LNCaP clone FGC (cell line): ENCODE results near the gene TIAM1.

ENCODE experiments used
- DNase-seq: peaks from one replicate; pipeline ENCODE4 v3.0.0-alpha.2; 2011; ENCODE audit warnings: low read depth
- H3K4me3 ChIP-seq: 2 replicates; pipeline ENCODE4 v1.5.1; 2011; ENCODE audit warnings: mild to moderate bottlenecking, low read depth, low read length, control low read depth
- TF ChIP-seq, protein P1 (sequence below): IDR thresholded peaks from 2 replicates; pipeline ENCODE4 v1.5.1; 2012; ENCODE audit warnings: mild to moderate bottlenecking; ENCODE audit not compliant: control insufficient read depth, insufficient read depth; ENCODE audit errors: extremely low read depth

The TIAM1 gene

DNA sequence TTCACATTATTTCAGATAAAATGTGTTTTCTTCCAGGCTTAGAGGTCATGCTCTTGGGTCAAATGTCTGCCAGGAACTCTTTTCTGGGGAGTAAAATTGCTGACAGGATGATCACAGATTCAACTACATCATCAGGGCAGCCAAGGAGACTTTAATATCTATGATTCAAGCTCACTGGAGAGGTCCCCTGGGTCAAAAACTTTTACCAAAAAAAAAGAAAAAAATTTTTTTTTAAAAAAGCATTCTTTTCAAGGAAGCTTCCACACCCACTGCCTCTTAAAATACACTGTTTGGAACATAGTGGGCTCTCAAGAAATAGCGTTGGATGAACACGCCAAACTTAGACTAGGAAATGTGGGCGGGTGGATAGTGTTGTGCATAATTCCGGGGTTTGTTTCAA is 81.3 kb downstream of the TIAM1 start:
- TF ChIP-seq, protein P1, sequence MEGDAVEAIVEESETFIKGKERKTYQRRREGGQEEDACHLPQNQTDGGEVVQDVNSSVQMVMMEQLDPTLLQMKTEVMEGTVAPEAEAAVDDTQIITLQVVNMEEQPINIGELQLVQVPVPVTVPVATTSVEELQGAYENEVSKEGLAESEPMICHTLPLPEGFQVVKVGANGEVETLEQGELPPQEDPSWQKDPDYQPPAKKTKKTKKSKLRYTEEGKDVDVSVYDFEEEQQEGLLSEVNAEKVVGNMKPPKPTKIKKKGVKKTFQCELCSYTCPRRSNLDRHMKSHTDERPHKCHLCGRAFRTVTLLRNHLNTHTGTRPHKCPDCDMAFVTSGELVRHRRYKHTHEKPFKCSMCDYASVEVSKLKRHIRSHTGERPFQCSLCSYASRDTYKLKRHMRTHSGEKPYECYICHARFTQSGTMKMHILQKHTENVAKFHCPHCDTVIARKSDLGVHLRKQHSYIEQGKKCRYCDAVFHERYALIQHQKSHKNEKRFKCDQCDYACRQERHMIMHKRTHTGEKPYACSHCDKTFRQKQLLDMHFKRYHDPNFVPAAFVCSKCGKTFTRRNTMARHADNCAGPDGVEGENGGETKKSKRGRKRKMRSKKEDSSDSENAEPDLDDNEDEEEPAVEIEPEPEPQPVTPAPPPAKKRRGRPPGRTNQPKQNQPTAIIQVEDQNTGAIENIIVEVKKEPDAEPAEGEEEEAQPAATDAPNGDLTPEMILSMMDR, result no peak
- no peak for DNase-seq
- H3K4me3 ChIP-seq, result no peak overlapping the region

DNA sequence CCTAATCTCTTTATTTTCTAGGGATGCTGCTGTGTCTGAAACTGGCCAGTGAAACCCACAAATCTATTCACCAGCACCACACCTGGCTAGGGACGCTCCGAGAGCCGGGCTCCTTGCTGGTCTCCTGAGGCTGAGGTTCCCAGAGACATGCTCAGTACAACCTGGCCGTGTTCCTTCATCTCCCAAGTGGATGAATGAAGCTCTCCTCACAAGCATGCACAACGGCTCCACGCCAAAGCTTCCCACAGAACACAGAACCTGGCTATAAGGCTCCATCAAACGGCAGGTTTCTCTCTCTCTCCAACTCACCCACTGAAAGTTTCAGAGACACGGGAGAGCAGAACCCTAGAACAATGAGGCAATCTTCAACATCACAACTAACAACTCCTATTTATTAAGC is 82.3 kb downstream of the TIAM1 start:
- DNase-seq, result no peak
- H3K4me3 ChIP-seq, result no peak overlapping the region
- TF ChIP-seq, protein P1, result no peak

DNA sequence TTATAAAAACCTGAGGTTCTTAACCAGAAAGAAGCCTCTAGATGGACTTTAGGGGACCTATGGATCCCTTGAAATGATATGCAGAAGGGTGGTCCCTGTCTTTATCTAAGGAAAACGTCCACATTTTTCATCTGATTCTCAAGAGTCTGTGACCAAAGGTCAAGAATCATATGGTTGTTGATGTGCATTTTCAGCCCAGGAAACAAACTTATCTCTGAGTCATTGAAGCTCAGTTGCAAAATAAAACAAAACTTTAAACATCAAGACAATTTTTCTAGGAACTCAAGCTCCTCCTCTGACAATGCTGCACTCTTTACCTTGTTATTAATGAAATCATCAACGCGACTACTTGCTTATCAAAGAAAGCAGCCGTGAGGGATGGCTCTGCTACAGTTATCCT is 83.3 kb downstream of the TIAM1 start:
- H3K4me3 ChIP-seq, result no peak overlapping the region
- DNase-seq, result no peak
- TF ChIP-seq, protein P1, result no peak

DNA sequence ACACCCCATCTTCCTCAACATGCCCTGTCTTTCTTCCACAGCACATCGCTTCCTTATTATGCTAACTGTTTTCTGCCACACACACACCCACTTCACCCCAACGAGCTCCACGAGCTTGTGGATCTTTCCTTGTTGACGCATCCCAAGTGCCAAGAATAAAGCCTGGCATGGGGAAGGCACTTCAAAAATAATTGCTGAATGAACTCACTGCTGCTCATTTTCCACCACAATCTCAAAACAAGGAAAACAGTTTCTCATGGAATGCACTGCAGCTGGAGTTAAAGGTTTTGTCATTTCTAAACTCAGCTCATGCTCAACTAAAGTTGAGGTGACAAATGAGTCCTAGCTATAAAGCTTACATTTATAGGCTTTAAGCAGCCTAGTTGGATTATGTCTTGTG is 86.0 kb downstream of the TIAM1 start:
- TF ChIP-seq, protein P1, result no peak
- no peak for DNase-seq

DNA sequence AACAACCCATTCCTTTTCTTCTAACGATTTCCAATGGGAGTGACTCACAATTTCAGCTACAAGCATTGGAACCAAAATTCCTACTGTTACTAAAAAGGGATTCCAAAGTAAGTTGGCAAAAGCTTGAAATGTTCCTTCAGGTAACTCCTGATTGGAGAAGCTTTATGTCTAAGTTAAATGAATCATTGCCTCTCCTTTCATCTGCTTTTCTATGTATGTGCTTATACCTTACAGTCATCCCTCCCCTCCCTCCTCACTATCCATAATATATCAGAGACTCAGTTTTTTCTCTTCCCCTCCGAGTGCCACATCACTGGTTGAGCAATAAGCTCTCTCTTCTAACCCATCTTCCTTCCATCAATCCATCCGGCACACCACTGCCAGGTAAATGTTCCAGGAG is 86.8 kb downstream of the TIAM1 start:
- no peak for DNase-seq
- H3K4me3 ChIP-seq, result no peak overlapping the region
- TF ChIP-seq, protein P1, result no peak

More for the DNA sequence above, 86.0 kb downstream of the TIAM1 start:
- no peak overlapping the region for H3K4me3 ChIP-seq

DNA sequence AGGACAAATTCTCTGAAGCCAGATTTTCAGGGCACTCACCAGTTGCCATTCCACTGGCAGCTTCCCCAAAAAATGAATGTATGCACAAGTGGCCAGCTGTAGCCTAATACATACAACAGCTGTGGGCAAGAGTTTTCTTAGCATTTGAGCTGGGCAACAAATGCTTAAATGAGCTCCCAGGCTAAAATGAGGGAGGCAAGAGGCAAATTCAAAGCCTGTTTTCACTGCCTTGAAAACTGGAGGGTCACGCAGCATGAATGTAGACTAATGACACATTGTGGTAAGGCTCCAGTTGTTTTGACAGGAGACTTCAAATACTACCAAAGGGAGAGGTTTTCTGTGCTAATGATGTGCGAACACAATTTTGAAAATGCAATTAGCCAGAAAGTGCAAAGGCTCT is 88.2 kb downstream of the TIAM1 start:
- H3K4me3 ChIP-seq, result no peak overlapping the region
- TF ChIP-seq, protein P1, result no peak
- no peak for DNase-seq

DNA sequence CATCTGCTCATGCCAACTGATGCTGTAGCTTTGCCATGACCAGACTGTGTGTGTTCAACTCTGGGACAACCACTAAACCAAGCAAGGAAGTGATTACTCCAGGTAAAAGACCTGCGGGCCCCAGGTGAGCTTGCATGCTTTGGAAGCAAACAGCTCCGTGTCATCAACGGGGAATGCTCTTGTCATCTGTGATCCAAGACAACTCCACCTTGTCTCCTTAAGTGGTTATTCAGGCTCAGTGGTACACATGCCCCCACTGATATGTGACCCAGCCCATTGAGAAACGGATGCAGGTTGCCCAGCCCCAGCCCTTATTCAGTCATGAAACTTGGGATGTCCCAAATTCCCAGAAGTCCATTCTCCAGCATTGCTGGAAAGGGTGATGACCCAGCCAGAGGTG is 89.0 kb downstream of the TIAM1 start:
- TF ChIP-seq, protein P1, result no peak
- no peak overlapping the region for H3K4me3 ChIP-seq
- DNase-seq, result no peak
